DMS53 treated with DMSO at 0.1 percent for 48 hours (cell line): ENCODE data around the gene ADGRL3.

Experiments used
- DNase-seq: peaks from one replicate; lab custom pipeline; 2025; ENCODE audit not compliant: unreplicated experiment; lab: John Stamatoyannopoulos, UW

The ADGRL3 gene

GRCh38 chr4:62051332-62051731 is 851.2 kb downstream of the ADGRL3 start:
- DNase-seq, result no peak

GRCh38 chr4:62053974-62054373 is 853.8 kb downstream of the ADGRL3 start:
- DNase-seq, result no peak

DNA sequence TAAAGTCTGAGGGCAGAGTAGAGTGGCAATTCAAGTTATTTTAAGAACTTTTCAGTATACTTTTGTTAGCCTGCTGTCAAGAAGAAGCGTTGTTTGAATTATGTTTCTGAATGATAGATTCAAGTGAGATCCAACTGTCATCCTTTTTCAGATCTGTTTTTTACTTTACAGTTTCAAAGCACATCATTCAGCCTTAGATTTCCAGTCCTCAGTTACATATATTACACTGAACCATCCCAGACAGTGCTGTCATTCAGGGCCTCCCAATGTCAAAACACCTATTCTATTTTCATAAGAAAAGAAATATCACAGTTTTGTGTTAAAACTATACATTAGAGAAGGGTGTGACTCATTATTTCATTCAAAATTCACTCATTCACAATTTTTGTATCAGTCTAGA is 856.9 kb downstream of the ADGRL3 start:
- no peak for DNase-seq

DNA sequence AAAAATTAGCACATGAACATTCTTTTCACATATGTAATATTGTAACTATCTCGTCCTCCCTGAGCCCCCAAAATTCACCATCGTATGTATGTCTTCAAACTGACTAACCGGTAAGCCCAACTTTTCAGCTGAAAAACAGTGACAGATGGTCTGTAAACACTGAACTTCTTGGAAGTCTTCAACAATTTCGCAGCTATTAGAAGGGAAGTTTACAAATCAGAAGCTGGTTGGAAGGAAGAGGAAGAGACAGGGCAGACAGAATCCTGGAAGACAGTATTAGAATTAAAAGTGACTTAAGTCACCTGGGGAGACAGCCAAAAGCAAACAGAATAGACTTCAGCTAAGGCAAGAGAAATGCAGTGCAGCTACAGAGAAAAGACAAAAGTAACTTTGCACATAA is 858.4 kb downstream of the ADGRL3 start:
- DNase-seq, result no peak

GRCh38 chr4:62070291-62070852 is 870.2 kb downstream of the ADGRL3 start:
- no peak for DNase-seq

DNA sequence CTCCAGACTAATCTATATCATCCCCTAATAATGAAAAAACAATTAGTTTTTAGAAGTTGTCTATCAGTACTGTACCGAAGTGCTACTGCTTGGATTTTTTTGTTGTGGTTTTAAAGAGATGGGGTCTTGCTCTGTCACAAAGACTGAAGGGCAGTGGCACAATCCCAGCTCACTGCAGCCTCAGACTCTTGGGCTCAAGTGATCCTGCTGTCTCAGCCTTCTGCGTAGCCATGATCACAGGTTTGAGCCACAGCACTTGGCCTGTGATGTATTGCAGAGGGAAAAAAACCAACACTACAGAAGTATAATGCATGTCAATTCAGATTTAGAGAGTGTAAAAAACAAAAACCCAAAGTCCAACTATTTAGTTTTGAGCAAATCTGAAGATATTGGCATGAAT is 875.0 kb downstream of the ADGRL3 start:
- DNase-seq, result no peak

DNA sequence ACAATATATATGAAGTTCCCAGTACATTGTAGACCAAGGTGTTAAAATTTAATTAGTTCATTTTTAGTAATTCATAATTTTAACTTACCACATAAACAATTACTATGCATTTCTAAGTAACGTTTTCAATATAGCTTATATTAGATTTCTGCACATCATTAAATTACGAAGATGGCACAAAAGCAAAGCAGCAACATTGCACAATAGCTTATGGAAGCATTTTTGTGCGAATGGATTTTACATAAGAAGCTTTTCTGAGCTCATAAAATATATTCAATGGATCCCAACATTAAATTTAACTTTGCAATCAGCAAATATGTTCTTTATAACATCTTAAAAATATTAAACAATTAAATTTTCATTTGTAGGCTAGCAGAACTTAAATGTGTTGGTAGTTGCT is 875.4 kb downstream of the ADGRL3 start:
- DNase-seq, result no peak

GRCh38 chr4:62077406-62077805 is 877.3 kb downstream of the ADGRL3 start:
- no peak for DNase-seq

DNA sequence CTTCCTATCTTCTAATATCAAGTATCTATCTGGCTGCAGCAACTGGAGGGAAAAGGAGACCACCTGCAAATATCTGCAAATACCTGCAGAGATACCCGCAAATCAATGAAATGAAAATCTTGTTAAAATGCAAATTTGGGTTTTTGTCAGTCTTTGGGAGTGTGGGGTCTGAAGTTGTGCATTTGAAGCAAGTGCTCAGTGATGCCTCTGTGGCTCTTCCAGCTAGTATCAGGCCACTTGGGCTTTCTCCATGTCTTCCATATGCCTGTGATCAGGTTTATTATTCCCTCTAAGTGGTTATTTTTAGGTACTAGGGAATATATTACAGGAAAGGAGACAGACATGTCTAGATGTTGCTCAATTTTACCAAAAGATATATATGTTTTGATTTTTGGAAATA is 880.3 kb downstream of the ADGRL3 start:
- no peak for DNase-seq

GRCh38 chr4:62087706-62088105 is 887.6 kb downstream of the ADGRL3 start:
- DNase-seq, result no peak

DNA sequence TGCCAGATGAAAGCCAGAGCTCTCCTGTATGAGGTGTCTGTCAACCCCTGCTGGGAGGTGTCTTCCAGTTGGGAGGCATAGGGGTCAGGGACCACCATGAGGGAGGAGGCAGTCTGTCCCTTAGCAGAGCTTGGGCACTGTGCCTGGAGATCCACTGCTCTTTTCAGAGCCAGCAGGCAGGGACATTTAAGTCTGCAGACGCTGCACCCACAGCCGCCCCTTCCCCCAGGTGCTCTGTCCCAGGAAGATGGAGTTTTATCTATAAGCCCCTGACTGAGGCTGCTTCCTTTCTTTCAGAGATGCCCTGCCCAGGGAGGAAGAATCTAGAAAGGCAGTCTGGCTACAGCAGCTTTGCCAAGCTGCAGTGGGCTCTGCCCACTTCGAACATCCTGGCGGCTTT is 893.6 kb downstream of the ADGRL3 start:
- DNase-seq, result no peak

DNA sequence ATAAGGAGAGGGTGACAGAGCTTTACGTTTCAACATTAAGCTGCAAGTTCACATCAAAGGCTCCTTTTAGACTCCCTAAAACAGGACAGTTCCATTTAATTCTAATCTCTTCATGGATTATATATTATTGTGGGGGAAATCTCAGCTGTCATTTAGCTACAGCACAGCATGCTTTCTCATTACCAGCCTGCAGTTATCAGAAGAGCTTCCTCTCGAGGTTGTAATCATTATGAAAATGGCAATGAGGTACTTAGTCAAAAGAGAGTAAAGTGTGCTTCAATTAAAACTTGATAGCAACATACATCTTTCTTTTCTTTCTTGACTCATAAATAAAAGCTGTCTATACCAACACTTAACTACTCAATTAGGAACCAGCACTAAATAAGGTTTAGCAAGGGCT is 896.8 kb downstream of the ADGRL3 start:
- DNase-seq, result no peak

DNA sequence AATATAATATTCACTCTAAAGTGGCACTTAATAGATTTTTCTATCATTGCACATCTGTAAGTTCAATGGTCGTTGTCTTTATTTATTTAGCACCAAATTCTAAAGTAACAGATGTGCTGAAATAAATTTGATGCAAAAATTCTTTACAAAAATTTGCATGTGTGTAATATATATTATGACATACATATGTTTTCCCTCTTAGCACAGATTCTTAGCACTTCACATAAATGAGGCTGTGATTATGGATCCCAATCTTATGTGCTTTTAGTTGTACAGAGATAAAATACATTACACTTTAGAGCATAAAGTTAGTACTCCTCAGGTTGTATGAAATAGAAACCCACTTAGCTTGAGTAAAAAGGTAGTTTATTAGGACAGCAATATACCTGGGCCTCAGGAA is 915.1 kb downstream of the ADGRL3 start:
- no peak for DNase-seq

DNA sequence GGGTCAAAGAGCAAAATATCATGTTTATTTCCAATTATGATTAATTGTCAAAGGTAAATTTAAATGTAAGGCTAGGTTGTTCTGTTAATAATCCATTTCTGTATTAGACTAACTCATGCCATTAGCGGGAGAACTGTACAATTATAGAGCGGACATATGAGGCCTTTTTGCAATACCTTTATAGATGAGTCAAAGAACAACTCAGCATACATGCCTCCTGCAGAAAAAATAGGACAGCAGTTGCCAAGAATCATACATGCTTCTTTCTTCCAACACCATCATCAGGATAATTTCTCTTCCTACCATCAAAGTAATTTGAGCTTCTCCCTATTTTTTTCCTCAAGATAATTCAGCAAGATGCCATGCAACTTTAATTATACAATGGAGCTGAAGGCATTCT is 917.8 kb downstream of the ADGRL3 start:
- DNase-seq, result no peak

DNA sequence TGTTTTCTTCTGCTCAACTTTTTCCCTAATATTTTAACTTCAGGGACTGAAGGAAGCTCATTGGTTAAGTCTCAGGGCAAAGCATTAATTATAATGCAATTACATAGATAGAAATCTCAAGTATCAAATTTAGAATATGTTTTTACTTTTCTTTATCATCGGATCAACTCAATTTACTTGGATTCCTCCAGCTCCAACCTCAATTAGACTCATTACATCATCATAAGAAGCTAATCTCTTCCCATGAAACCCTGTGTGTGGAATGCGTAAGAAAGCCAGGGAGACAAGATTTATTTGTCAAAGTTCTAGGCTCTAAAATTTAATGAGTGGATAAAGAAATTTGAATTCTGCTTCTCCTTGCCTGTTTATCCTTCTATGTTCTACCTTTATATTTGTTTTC is 918.4 kb downstream of the ADGRL3 start:
- no peak for DNase-seq

DNA sequence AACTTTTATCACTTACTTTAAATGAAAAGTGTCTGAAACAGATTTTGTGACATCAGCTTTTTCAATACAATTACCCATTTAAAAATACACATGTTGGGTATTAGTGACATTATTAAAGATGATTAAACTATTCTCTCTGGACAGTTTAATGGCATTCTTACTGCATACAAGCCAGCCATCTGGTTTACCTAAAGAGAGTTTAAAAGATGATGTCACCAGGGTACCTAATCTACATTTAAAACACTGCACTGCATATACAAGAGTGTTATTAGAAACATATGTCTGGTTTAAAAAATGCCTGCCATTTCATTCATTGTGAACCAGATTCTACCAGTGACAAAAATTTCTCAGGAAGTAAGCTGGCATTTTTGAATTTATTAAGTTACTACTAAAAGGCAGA is 919.1 kb downstream of the ADGRL3 start:
- no peak for DNase-seq

GRCh38 chr4:62126064-62126732 is 926.1 kb downstream of the ADGRL3 start:
- DNase-seq, result no peak
